ENCODE measurements around the gene KCNH4.

KCNH4 gene

DNA sequence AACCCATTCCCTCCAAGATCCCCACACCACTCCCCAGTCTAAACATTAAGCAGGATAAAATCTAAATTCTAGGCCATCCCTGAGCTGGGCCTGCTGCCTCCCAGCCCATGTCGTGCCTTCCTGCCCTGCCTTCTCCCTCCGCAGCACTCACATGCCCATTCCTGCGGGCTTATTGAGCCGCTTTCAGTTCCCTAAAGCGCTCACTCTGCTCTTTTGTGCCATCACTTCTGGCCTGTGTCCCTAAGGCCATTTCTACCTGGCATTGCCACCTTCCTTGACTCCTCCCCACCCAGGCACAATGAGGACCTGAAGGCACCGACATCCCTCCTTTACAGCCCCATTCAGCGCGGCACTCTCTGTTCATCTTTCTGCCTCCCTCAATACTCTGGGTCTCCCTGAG lies 13.1 kb downstream of the KCNH4 start:
- ATAC-seq (ENCODE audit: insufficient read depth, low read depth) (no peak), DNase-seq (no peak)
- H2AFZ ChIP-seq (ENCODE audit: low read depth, low read length): no peak overlapping the region
- no peaks in the 10 kb centered on the region for H3K27me3 ChIP-seq (ENCODE audit: insufficient read depth, low read length, poor library complexity)
- no peak overlapping the region for H3K27ac ChIP-seq (ENCODE audit: low read length)
- H3K36me3 ChIP-seq (ENCODE audit: insufficient read depth, low read length): no peaks in the 10 kb centered on the region
- H3K79me2 ChIP-seq (ENCODE audit: insufficient read depth, low read length): no peaks in the 10 kb centered on the region
- H3K4me1 ChIP-seq (ENCODE audit: insufficient read depth, low read length): no peaks in the 10 kb centered on the region
- H3K9ac ChIP-seq (ENCODE audit: low read depth, low read length): no peak overlapping the region
- no peak overlapping the region for H3K4me2 ChIP-seq (ENCODE audit: insufficient read depth, low read length)
- H3K9me3 ChIP-seq (ENCODE audit: insufficient read depth, low read length, severe bottlenecking): no peaks in the 10 kb centered on the region
- no peaks in the 10 kb centered on the region for H4K20me1 ChIP-seq (ENCODE audit: insufficient read depth, low read length)
- TF ChIP-seq, protein P1, sequence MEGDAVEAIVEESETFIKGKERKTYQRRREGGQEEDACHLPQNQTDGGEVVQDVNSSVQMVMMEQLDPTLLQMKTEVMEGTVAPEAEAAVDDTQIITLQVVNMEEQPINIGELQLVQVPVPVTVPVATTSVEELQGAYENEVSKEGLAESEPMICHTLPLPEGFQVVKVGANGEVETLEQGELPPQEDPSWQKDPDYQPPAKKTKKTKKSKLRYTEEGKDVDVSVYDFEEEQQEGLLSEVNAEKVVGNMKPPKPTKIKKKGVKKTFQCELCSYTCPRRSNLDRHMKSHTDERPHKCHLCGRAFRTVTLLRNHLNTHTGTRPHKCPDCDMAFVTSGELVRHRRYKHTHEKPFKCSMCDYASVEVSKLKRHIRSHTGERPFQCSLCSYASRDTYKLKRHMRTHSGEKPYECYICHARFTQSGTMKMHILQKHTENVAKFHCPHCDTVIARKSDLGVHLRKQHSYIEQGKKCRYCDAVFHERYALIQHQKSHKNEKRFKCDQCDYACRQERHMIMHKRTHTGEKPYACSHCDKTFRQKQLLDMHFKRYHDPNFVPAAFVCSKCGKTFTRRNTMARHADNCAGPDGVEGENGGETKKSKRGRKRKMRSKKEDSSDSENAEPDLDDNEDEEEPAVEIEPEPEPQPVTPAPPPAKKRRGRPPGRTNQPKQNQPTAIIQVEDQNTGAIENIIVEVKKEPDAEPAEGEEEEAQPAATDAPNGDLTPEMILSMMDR (IDR thresholded peaks at IDR 0.05; ENCODE audit: borderline replicate concordance, extremely low read depth, low read length, poor library complexity, severe bottlenecking): no peak
- TF ChIP-seq EZH2 (IDR thresholded peaks at IDR 0.05; ENCODE audit: borderline replicate concordance, low read depth, low read length, severe bottlenecking): no peak
- no peak overlapping the region for H3K4me3 ChIP-seq (ENCODE audit: low read depth in 1 of 2, low read length in 2 of 2)

DNA sequence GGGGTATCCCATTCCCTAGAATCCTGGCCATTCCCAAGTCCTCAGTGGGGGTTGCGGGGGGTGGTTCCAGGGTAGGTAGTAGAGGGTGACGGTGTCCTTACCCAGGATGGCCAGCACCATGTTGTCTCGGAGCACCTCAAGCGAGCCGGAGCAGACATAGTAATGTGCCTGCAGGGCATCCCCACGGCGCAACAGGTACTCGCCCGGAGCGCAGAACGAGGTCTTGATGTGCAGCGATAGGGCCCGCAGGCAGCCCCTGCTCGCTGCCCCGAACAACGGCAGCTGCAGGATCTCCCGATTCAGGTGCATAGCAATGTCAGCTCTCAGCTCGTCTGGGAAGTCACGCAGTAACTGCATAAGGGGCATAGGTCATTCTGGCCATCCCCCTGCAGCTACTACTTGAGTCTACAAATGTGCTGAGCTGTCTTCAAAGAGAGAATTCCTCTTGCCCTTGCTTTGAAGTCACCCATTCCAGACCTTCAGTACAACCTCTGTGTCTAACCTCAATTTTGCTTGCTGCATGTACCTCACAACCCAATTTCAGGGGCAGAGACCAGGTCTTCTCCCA lies 14.7 kb downstream of the KCNH4 start:
- no peaks in the 10 kb centered on the region for H3K27me3 ChIP-seq (ENCODE audit: insufficient read depth, low read length, poor library complexity)
- DNase-seq: no peak
- H3K9me3 ChIP-seq (ENCODE audit: insufficient read depth, low read length, severe bottlenecking): no peaks in the 10 kb centered on the region
- H2AFZ ChIP-seq (ENCODE audit: low read depth, low read length): no peak overlapping the region
- no peak overlapping the region for H3K4me3 ChIP-seq (ENCODE audit: low read depth in 1 of 2, low read length in 2 of 2)
- H3K4me1 ChIP-seq (ENCODE audit: insufficient read depth, low read length): no peaks in the 10 kb centered on the region
- ATAC-seq (ENCODE audit: insufficient read depth, low read depth): no peak
- TF ChIP-seq EZH2 (IDR thresholded peaks at IDR 0.05; ENCODE audit: borderline replicate concordance, low read depth, low read length, severe bottlenecking): no peak
- TF ChIP-seq, protein P1 (IDR thresholded peaks at IDR 0.05; ENCODE audit: borderline replicate concordance, extremely low read depth, low read length, poor library complexity, severe bottlenecking): no peak
- H3K9ac ChIP-seq (ENCODE audit: low read depth, low read length): no peak overlapping the region
- H3K36me3 ChIP-seq (ENCODE audit: insufficient read depth, low read length): no peaks in the 10 kb centered on the region
- H4K20me1 ChIP-seq (ENCODE audit: insufficient read depth, low read length): no peaks in the 10 kb centered on the region
- no peak overlapping the region for H3K27ac ChIP-seq (ENCODE audit: low read length)
- H3K79me2 ChIP-seq (ENCODE audit: insufficient read depth, low read length): no peaks in the 10 kb centered on the region
- H3K4me2 ChIP-seq (ENCODE audit: insufficient read depth, low read length): no peak overlapping the region

DNA sequence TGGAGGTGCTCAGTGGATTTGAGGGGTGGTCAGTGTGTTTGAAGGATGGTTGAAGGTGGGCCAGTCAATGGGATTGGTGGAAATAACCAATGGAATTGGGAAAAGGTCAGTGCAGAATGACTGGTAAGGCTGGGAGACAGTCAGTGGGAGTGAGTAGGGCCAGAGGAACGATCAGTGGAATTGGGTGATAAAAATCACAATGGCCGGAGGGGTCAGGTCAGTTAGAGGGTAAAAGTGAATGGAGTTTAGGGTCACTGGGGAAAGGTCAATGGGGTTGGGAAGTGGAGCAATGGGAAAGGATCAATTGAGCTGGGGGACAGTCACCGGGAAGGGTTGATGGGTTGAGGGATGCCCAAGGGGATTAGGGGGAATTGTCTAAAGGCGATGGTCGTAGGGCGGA lies 15.2 kb downstream of the KCNH4 start:
- TF ChIP-seq, protein P1 (IDR thresholded peaks at IDR 0.05; ENCODE audit: borderline replicate concordance, extremely low read depth, low read length, poor library complexity, severe bottlenecking): no peak
- no peak for TF ChIP-seq EZH2 (IDR thresholded peaks at IDR 0.05; ENCODE audit: borderline replicate concordance, low read depth, low read length, severe bottlenecking)
- H3K27me3 ChIP-seq (ENCODE audit: insufficient read depth, low read length, poor library complexity): no peaks in the 10 kb centered on the region
- H3K27ac ChIP-seq (ENCODE audit: low read length): no peak overlapping the region
- ATAC-seq (ENCODE audit: insufficient read depth, low read depth): no peak
- H4K20me1 ChIP-seq (ENCODE audit: insufficient read depth, low read length): no peaks in the 10 kb centered on the region
- H3K4me1 ChIP-seq (ENCODE audit: insufficient read depth, low read length): no peaks in the 10 kb centered on the region
- H3K4me3 ChIP-seq (ENCODE audit: low read depth in 1 of 2, low read length in 2 of 2): no peak overlapping the region
- H3K9me3 ChIP-seq (ENCODE audit: insufficient read depth, low read length, severe bottlenecking): no peaks in the 10 kb centered on the region
- H3K79me2 ChIP-seq (ENCODE audit: insufficient read depth, low read length): no peaks in the 10 kb centered on the region
- H2AFZ ChIP-seq (ENCODE audit: low read depth, low read length): no peak overlapping the region
- H3K4me2 ChIP-seq (ENCODE audit: insufficient read depth, low read length): no peak overlapping the region
- no peaks in the 10 kb centered on the region for H3K36me3 ChIP-seq (ENCODE audit: insufficient read depth, low read length)
- no peak overlapping the region for H3K9ac ChIP-seq (ENCODE audit: low read depth, low read length)
- no peak for DNase-seq

All from DND-41 (cell line).